GM12801 (cell line): ENCODE results near the gene EMP1.

Source experiments
- TF ChIP-seq, protein P1 (sequence below): IDR thresholded peaks from one replicate; pipeline ENCODE4 v1.5.1; 2011; ENCODE audit warnings: control low read depth; ENCODE audit not compliant: insufficient read length; ENCODE audit errors: extremely low read depth

EMP1 gene

GRCh38 chr12:13182881-13183280 is 13.6 kb upstream of the EMP1 start:
- TF ChIP-seq, protein P1, sequence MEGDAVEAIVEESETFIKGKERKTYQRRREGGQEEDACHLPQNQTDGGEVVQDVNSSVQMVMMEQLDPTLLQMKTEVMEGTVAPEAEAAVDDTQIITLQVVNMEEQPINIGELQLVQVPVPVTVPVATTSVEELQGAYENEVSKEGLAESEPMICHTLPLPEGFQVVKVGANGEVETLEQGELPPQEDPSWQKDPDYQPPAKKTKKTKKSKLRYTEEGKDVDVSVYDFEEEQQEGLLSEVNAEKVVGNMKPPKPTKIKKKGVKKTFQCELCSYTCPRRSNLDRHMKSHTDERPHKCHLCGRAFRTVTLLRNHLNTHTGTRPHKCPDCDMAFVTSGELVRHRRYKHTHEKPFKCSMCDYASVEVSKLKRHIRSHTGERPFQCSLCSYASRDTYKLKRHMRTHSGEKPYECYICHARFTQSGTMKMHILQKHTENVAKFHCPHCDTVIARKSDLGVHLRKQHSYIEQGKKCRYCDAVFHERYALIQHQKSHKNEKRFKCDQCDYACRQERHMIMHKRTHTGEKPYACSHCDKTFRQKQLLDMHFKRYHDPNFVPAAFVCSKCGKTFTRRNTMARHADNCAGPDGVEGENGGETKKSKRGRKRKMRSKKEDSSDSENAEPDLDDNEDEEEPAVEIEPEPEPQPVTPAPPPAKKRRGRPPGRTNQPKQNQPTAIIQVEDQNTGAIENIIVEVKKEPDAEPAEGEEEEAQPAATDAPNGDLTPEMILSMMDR: no peak

DNA sequence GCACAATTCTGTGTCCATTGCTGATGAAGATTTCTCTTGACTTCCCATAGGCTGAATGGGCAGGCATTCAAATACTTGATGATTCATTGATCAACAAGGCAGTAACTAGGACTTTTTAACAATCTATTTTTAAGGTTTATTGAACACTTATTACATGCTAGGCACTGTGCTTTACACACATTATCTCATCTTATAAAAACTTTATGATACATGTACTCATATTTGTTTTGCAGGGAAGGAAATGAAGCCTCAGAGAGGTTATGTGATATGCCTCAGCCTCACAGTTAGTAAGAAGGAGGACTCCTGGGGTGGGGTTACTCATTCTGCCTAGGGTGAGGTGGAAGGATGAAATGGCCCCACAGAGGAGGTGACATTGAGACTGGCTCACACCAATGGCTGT is 12.9 kb upstream of the EMP1 start:
- TF ChIP-seq, protein P1: no peak

DNA sequence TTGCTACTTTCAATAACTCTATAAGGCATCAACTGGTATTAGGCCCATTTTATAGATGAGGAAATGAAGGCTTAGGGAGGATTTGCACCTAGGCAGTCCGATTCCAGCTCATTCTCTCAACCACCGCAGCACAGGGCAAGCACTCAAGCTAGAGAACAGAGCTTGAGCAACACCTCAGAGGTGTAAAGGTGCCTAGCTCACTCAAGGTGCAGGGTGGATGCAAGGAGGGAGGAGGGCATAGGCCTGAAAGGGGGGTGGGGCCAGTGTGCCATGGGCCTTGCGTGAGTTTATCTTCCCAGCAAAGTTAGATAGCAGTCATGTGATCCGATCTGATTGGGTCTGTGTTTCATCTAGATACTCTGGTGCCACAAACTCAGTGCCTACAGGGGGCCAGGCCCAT is 10.2 kb upstream of the EMP1 start:
- TF ChIP-seq, protein P1: no peak

DNA sequence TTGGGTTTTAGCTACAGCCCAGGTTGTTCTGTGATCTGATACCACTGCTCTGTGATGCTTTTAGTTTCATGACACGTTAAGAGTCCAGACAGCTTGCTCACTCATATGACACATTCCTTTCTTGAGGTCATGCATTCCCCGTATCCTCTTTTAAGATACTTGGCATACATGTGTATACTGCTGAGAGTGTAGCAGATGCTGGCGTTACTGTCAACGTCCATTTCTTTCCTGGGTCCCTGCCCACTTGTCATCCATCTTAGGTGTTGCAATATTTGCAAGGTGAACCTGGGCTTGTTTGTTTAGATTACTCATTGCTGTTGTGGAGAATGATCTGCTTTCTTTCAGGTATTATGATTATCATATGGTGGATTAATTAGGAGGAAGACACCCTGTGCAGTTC is 9.1 kb upstream of the EMP1 start:
- TF ChIP-seq, protein P1: no peak

GRCh38 chr12:13189264-13189663 is 7.3 kb upstream of the EMP1 start:
- TF ChIP-seq, protein P1: no peak

- TF ChIP-seq, protein P1: no peak
These were observed 6.3 kb upstream of the EMP1 start for GRCh38 chr12:13190275-13190674.

DNA sequence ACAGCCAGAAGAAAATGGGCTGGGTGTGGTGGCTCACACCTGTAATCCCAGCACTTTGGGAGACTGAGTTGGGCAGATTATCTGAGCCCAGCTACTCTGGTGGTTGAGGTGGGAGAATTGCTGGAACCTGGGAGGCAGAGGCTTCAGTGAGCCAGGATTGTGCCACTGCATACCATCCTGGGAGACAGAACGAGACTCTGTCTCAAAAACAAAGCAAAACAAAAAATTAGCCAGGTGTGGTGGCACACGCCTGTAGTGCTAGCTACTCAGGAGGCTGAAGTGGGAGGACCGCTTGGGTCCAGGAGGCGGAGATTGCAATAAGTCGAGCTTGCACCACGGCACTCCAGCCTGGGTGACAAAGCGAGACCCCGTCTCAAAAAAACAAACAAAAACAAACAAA is 3.8 kb upstream of the EMP1 start:
- TF ChIP-seq, protein P1: no peak

GRCh38 chr12:13193505-13194231 is 2.9 kb upstream of the EMP1 start:
- TF ChIP-seq, protein P1: no peak
